GM23338 (cell line): ENCODE data around the gene ZNF532. TPM values are rescaled to one million over a fixed set of nuclear protein-coding genes. Genes with fewer than 3 reads are reported as not detected.

Experiments used
- ATAC-seq: fragments of 200-7000 bp; cut with Tn5 transposase; 3 replicates; pipeline ENCODE4 v1.9.1; 2020
- DNase-seq: peaks from one replicate; pipeline ENCODE4 v3.0.0-alpha.2; 2015; ENCODE audit warnings: low spot score
- H2AFZ ChIP-seq: fragments of 200-600 bp; sonication (generic); 2 replicates; pipeline ENCODE4 v1.8.0; 2016; ENCODE audit warnings: antibody characterized with exemption, mild to moderate bottlenecking, moderate library complexity
- H3F3A ChIP-seq: fragments of 200-600 bp; sonication (generic); replicated peaks from 2 replicates; pipeline ENCODE4 v1.8.0; 2017; ENCODE audit warnings: antibody characterized with exemption, mixed run types, low read depth
- H3K27ac ChIP-seq: fragments of 200-600 bp; sonication (generic); 2 replicates; pipeline ENCODE4 v1.6.1; 2016; ENCODE audit warnings: low read depth
- H3K27me3 ChIP-seq: fragments of 200-600 bp; sonication (generic); 2 replicates; pipeline ENCODE4 v1.8.0; 2016; ENCODE audit warnings: mild to moderate bottlenecking, mixed run types, moderate library complexity; ENCODE audit not compliant: insufficient read depth
- H3K36me3 ChIP-seq: fragments of 200-600 bp; sonication (generic); 2 replicates; pipeline ENCODE4 v1.8.0; 2016; ENCODE audit warnings: mild to moderate bottlenecking; ENCODE audit not compliant: insufficient read depth
- H3K4me1 ChIP-seq: fragments of 200-600 bp; sonication (generic); 2 replicates; pipeline ENCODE4 v1.8.0; 2016; ENCODE audit warnings: mild to moderate bottlenecking, moderate library complexity; ENCODE audit not compliant: insufficient read depth
- H3K4me2 ChIP-seq: fragments of 200-600 bp; sonication (generic); 2 replicates; pipeline ENCODE4 v1.7.1; 2017; ENCODE audit warnings: mixed run types
- H3K4me3 ChIP-seq: fragments of 200-600 bp; sonication (generic); 2 replicates; pipeline ENCODE4 v1.6.1; 2016; ENCODE audit warnings: mixed run types
- H3K79me2 ChIP-seq: fragments of 200-600 bp; sonication (generic); replicated peaks from 2 replicates; pipeline ENCODE4 v1.8.0; 2017; ENCODE audit warnings: mild to moderate bottlenecking; ENCODE audit not compliant: insufficient read depth
- H3K9me2 ChIP-seq: fragments of 200-600 bp; sonication (generic); 2 replicates; pipeline ENCODE4 v1.8.0; 2017; ENCODE audit not compliant: insufficient read depth
- H4K20me1 ChIP-seq: fragments of 200-600 bp; sonication (generic); replicated peaks from 2 replicates; pipeline ENCODE4 v1.8.0; 2017; ENCODE audit warnings: mild to moderate bottlenecking; ENCODE audit not compliant: insufficient read depth
- H3K27ac Mint-ChIP-seq: 2 replicates; pipeline ENCODE4 v1.8.0; 2020; ENCODE audit warnings: inconsistent platforms, mild to moderate bottlenecking, moderate library complexity, mixed read lengths
- H3K27me3 Mint-ChIP-seq: 3 replicates; pipeline ENCODE4 v1.8.0; 2022; ENCODE audit warnings: low read depth, mild to moderate bottlenecking, moderate library complexity, mixed read lengths, inconsistent platforms; ENCODE audit not compliant: insufficient read depth, poor library complexity
- H3K36me3 Mint-ChIP-seq: 3 replicates; pipeline ENCODE4 v1.8.0; 2021; ENCODE audit warnings: low read depth, mild to moderate bottlenecking, inconsistent platforms, moderate library complexity, mixed read lengths
- H3K4me1 Mint-ChIP-seq: 3 replicates; pipeline ENCODE4 v1.8.0; 2020; ENCODE audit warnings: mild to moderate bottlenecking, inconsistent platforms, mixed read lengths
- H3K4me3 Mint-ChIP-seq: 3 replicates; pipeline ENCODE4 v1.8.0; 2021; ENCODE audit warnings: moderate library complexity, mild to moderate bottlenecking, inconsistent platforms, mixed read lengths
- H3K9me3 Mint-ChIP-seq: 3 replicates; pipeline ENCODE4 v1.8.0; 2020; ENCODE audit warnings: moderate library complexity, mild to moderate bottlenecking, inconsistent platforms, mixed read lengths
- ETS1 ChIP-seq: IDR thresholded peaks from 2 replicates; pipeline ENCODE4 v1.6.1; 2016; ENCODE audit warnings: antibody characterized with exemption
- JUNB ChIP-seq: IDR thresholded peaks from one replicate; pipeline ENCODE4 v1.6.1; 2016; ENCODE audit warnings: antibody characterized with exemption; ENCODE audit not compliant: unreplicated experiment
- NANOG ChIP-seq: IDR thresholded peaks from 2 replicates; pipeline ENCODE4 v1.6.1; 2016; ENCODE audit warnings: antibody characterized with exemption, borderline replicate concordance
- POLR2AphosphoS5 ChIP-seq: IDR thresholded peaks from 2 replicates; pipeline ENCODE4 v1.6.1; 2016; ENCODE audit warnings: antibody characterized with exemption, low read depth
- ZNF114 ChIP-seq: fragments of 250-450 bp; sonication (Bioruptor Pico); IDR thresholded peaks from 2 replicates; pipeline ENCODE4 v1.5.0; 2020; ENCODE audit warnings: mild to moderate bottlenecking, moderate library complexity
- ZNF331 ChIP-seq: fragments of 250-450 bp; sonication (Bioruptor Pico); IDR thresholded peaks from 2 replicates; pipeline ENCODE4 v1.5.0; 2020; ENCODE audit warnings: low read depth, mild to moderate bottlenecking, moderate library complexity
- ZNF462 ChIP-seq: fragments of 250-450 bp; sonication (Bioruptor Pico); IDR thresholded peaks from 2 replicates; pipeline ENCODE4 v1.5.0; 2020; ENCODE audit warnings: mild to moderate bottlenecking, moderate library complexity
- polyA plus RNA-seq: library from polyadenylated mRNA; unstranded; fragments of >200 nt; fragmentation: Nextera tagmentation; extraction: Ambion mirVana; gene quantifications from 2 replicates; pipeline ENCODE4 v1.2.1, GENCODE V29; 2016
- total RNA-seq: library from RNA; depleted of rRNA; stranded (reverse); fragments of >200 nt; shearing (Covaris generic); gene quantifications from 2 replicates; pipeline ENCODE4 v1.2.3, GENCODE V29; 2014

ZNF532 gene
- total and polyA plus RNA-seq, 2 experiments from 2014 or later: 51.5 to 225 TPM

- no peaks in the 10 kb centered on the region; the same call in 2 of the 3 replicates for H3K9me3 Mint-ChIP-seq
- H3K4me1 Mint-ChIP-seq: peaks cover 65% of the 10 kb centered on the region
- Histone ChIP-seq H3K4me2 (peak overlapping the region; percentile 72), H3K9me2 (no peaks in the 10 kb centered on the region), H2AFZ (no peak overlapping the region), H3K79me2 (peaks cover 27% of the 10 kb centered on the region), H3F3A (peaks cover 22% of the 10 kb centered on the region; the same call in 1 of the 2 replicates), H3K27me3 (no peaks in the 10 kb centered on the region), H3K27ac (peak overlapping the region; percentile 96), H3K4me3 (peak overlapping the region; percentile 68), H3K4me1 (peaks cover 45% of the 10 kb centered on the region), H4K20me1 (no peaks in the 10 kb centered on the region), H3K36me3 (peaks cover 8% of the 10 kb centered on the region; the same call in 1 of the 2 replicates)
- peaks cover 19% of the 10 kb centered on the region for H3K27me3 Mint-ChIP-seq
- DNase-seq (peak; percentile 68), ATAC-seq (no peak)
- H3K4me3 Mint-ChIP-seq: peak overlapping the region; percentile 84
- peak overlapping the region; percentile 99 for H3K27ac Mint-ChIP-seq
- peaks cover 26% of the 10 kb centered on the region for H3K36me3 Mint-ChIP-seq
- TF ChIP-seq ZNF462 (CRISPR knock-in tag): no peak
- TF ChIP-seq ZNF114 (CRISPR knock-in tag): no peak
- TF ChIP-seq ZNF331 (CRISPR knock-in tag): no peak
- peak; percentile 8; the same call in 1 of the 2 replicates for TF ChIP-seq POLR2AphosphoS5
- TF ChIP-seq NANOG: no peak
These were observed 3.3 kb upstream of the ZNF532 start for GRCh38 chr18:58861353-58861752.

GRCh38 chr18:58861861-58862301, 2.8 kb upstream of the ZNF532 start:
- peak overlapping the region; percentile 96 for H3K27ac ChIP-seq
- peaks cover 22% of the 10 kb centered on the region; the same call in 1 of the 2 replicates for H3F3A ChIP-seq
- H3K4me2 ChIP-seq: peak overlapping the region; percentile 72
- DNase-seq: peak; percentile 61
- ATAC-seq: no peak; the same call in 2 of the 3 replicates
- H2AFZ ChIP-seq: no peak overlapping the region
- peaks cover 8% of the 10 kb centered on the region; the same call in 1 of the 2 replicates for H3K36me3 ChIP-seq
- H3K27me3 ChIP-seq: no peaks in the 10 kb centered on the region
- TF ChIP-seq JUNB (no peak), NANOG (peak; percentile 99), ETS1 (0 out of 2 replicates have a peak, but pooled peaks have one; percentile 27)
- H3K4me1 Mint-ChIP-seq: peaks cover 70% of the 10 kb centered on the region
- peaks cover 19% of the 10 kb centered on the region for H3K27me3 Mint-ChIP-seq
- peaks cover 31% of the 10 kb centered on the region for H3K36me3 Mint-ChIP-seq
- H3K79me2 ChIP-seq: peaks cover 32% of the 10 kb centered on the region
- no peaks in the 10 kb centered on the region for H3K9me2 ChIP-seq
- peak overlapping the region; percentile 68 for H3K4me3 ChIP-seq
- H3K4me1 ChIP-seq: peaks cover 50% of the 10 kb centered on the region
- H3K4me3 Mint-ChIP-seq: peak overlapping the region; percentile 84
- no peaks in the 10 kb centered on the region for H4K20me1 ChIP-seq
- no peaks in the 10 kb centered on the region; the same call in 2 of the 3 replicates for H3K9me3 Mint-ChIP-seq
- peak overlapping the region; percentile 99 for H3K27ac Mint-ChIP-seq
